CD4-positive, alpha-beta T cell treated with Interleukin-17A for 4 hours (primary cell): ENCODE data around the gene SH3RF1.

Source experiments
- DNase-seq: peaks from one replicate; pipeline ENCODE4 v3.0.0-alpha.2; 2020; ENCODE audit warnings: mixed read lengths

The SH3RF1 gene

GRCh38 chr4:169158046-169158445 is 112.7 kb downstream of the SH3RF1 start:
- DNase-seq, result no peak

GRCh38 chr4:169156392-169156791 is 114.4 kb downstream of the SH3RF1 start:
- no peak for DNase-seq

GRCh38 chr4:169154121-169154520 is 116.6 kb downstream of the SH3RF1 start:
- no peak for DNase-seq

GRCh38 chr4:169153481-169154087 is 117.2 kb downstream of the SH3RF1 start:
- no peak for DNase-seq

- DNase-seq, result no peak
Measured at GRCh38 chr4:169152899-169153298, 117.9 kb downstream of the SH3RF1 start.

GRCh38 chr4:169152098-169152497 is 118.7 kb downstream of the SH3RF1 start:
- no peak for DNase-seq

GRCh38 chr4:169151671-169152070 is 119.1 kb downstream of the SH3RF1 start:
- no peak for DNase-seq

GRCh38 chr4:169150806-169151205 is 120.0 kb downstream of the SH3RF1 start:
- DNase-seq, result no peak

- no peak for DNase-seq
Measured at GRCh38 chr4:169148885-169149284, 121.9 kb downstream of the SH3RF1 start.

GRCh38 chr4:169147191-169147590 is 123.6 kb downstream of the SH3RF1 start:
- no peak for DNase-seq

GRCh38 chr4:169144061-169144600 is 126.6 kb downstream of the SH3RF1 start:
- no peak for DNase-seq

GRCh38 chr4:169143335-169143734 is 127.4 kb downstream of the SH3RF1 start:
- DNase-seq, result no peak

- no peak for DNase-seq
Measured at GRCh38 chr4:169142906-169143305, 127.8 kb downstream of the SH3RF1 start.

GRCh38 chr4:169142391-169142790 is 128.4 kb downstream of the SH3RF1 start:
- DNase-seq, result no peak

GRCh38 chr4:169139021-169139420 is 131.7 kb downstream of the SH3RF1 start:
- DNase-seq, result no peak

- no peak for DNase-seq
Measured at GRCh38 chr4:169137558-169137920, 133.2 kb downstream of the SH3RF1 start.

GRCh38 chr4:169136796-169137557 is 133.8 kb downstream of the SH3RF1 start:
- DNase-seq, result no peak

GRCh38 chr4:169136330-169136729 is 134.4 kb downstream of the SH3RF1 start:
- DNase-seq, result no peak

GRCh38 chr4:169135776-169136175 is 135.0 kb downstream of the SH3RF1 start:
- DNase-seq, result no peak

GRCh38 chr4:169133932-169134331 is 136.8 kb downstream of the SH3RF1 start:
- DNase-seq, result no peak

GRCh38 chr4:169132561-169133305 is 138.0 kb downstream of the SH3RF1 start:
- DNase-seq, result no peak

GRCh38 chr4:169131556-169132208 is 139.1 kb downstream of the SH3RF1 start:
- no peak for DNase-seq

GRCh38 chr4:169128902-169129301 is 141.9 kb downstream of the SH3RF1 start:
- DNase-seq, result no peak
